GM12892 (cell line): ENCODE data around the gene LACTB.

Experiments
- POLR2A ChIP-seq: IDR thresholded peaks from 2 replicates; pipeline ENCODE4 v1.6.1; 2011; ENCODE audit warnings: low read depth, low read length, control low read depth
- POLR2AphosphoS5 ChIP-seq: IDR thresholded peaks from 2 replicates; pipeline ENCODE4 v1.6.1; 2011; ENCODE audit warnings: low read depth, low read length, control low read depth

- TF ChIP-seq POLR2A, result no peak
- no peak for TF ChIP-seq POLR2AphosphoS5
These were observed 68.5 kb downstream of the LACTB start for GRCh38 chr15:63189941-63190768.
